ENCODE measurements around the gene FREM3. TPM values are rescaled to one million over a fixed set of nuclear protein-coding genes. Genes with fewer than 3 reads are reported as not detected.
"Not testable (repeated sequence)": the region's sequence is repeated elsewhere in the genome, so short reads cannot be mapped to it uniquely, and the experiment has no call there.

The FREM3 gene
- total RNA-seq, 2 experiments from 2014 or later: not detected

- H3K4me3 Mint-ChIP-seq: peak overlapping the region; percentile 29
- H3K9me3 Mint-ChIP-seq: peaks cover 2% of the 10 kb centered on the region
- H3K4me1 Mint-ChIP-seq: peaks cover 8% of the 10 kb centered on the region
- H3K27ac Mint-ChIP-seq: no peak overlapping the region
- peaks cover 65% of the 10 kb centered on the region for H3K27me3 Mint-ChIP-seq
- DNase-seq: peak; percentile 4
- no peaks in the 10 kb centered on the region for H3K36me3 Mint-ChIP-seq
Observed at GRCh38 chr4:143700046-143700415, 444 bp downstream of the FREM3 start.

DNA sequence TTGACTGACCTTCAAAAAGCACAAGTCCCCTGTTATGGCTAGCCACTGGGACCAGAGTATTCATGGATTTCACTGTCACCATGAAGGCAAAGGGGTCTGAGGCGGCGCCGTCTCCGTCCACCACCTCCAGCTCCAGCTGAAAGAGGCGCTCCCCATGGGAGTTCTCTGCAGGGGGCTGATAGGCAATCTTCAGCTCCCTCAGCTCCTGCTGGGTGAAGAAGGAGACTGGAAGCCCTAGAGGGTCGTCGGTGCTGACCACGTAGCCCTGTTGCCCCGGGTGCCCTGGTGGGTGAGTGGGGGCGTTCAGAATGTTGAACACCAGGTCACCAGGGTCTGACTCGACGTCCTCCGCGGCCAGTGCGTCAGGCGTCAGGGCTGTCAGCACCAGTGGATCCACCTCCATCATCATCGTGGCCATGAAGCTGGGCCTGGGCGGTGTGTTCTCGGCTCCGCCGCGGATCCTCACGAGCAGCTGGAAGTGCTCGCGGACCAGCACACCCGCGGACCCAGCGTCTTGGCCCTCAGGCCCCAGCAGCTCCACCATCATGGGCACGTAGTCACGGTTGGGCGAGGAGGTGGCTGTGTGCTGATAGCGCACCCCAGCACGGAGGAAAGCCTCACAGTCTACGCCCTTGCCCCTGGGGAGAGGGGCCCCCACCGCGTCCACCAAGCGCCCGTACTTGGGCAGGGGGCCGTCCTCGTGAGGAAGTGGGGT, 987 bp downstream of the FREM3 start:
- no peak overlapping the region for H3K4me3 Mint-ChIP-seq

DNA sequence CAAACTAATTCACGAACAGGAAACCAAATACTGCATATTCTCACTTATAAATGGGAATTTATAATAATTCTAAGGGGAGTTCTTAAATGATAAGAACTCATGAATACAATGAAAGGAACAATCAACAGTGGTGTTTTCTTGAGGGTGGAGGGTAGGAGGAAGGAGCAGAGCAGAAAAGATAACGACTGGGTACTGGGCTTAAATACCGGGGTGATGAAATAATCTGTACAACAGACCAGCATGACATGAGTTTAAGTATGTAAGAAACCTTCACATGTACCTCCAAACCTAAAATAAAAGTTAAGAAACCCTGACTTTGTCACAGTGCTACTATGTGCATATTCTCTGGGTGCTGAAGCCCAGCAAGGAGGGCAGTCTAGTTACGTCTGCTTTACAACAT, 6.6 kb downstream of the FREM3 start:
- Mint-ChIP-seq H3K27ac (no peak overlapping the region), H3K9me3 (peaks cover 4% of the 10 kb centered on the region)

More for the DNA sequence above, 987 bp downstream of the FREM3 start:
- peaks cover 65% of the 10 kb centered on the region for H3K27me3 Mint-ChIP-seq
- H3K36me3 Mint-ChIP-seq: no peaks in the 10 kb centered on the region
- H3K27ac Mint-ChIP-seq: no peak overlapping the region
- peaks cover 2% of the 10 kb centered on the region for H3K9me3 Mint-ChIP-seq
- peaks cover 8% of the 10 kb centered on the region for H3K4me1 Mint-ChIP-seq
- no peak for DNase-seq

DNA sequence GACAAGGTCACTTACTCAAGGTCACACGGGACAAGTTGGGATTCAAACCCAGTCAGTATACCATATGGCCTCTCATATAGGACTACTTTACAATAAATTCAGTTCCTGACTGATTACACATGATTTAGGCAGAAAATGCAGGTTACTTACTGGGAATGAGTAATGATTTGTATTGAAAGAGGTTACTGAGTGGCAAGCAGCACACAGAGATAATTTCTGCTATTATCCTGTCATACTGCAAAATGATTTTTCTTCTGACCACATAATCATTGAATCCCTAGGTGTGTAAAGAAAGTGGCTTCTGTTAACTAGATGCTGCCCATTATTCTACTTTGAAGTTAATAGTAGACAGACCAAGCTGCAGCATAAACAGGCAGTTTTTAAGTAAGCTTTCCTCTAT, 8.2 kb downstream of the FREM3 start:
- H3K4me3 Mint-ChIP-seq: no peak overlapping the region
- H3K4me1 Mint-ChIP-seq: no peaks in the 10 kb centered on the region
- no peak for DNase-seq
- peaks cover 12% of the 10 kb centered on the region for H3K27me3 Mint-ChIP-seq
- no peaks in the 10 kb centered on the region for H3K36me3 Mint-ChIP-seq
- no peak overlapping the region for H3K27ac Mint-ChIP-seq
- peaks cover 8% of the 10 kb centered on the region for H3K9me3 Mint-ChIP-seq

More for the DNA sequence above, 6.6 kb downstream of the FREM3 start:
- DNase-seq: no peak
- H3K36me3 Mint-ChIP-seq: no peaks in the 10 kb centered on the region
- peaks cover 29% of the 10 kb centered on the region for H3K27me3 Mint-ChIP-seq
- H3K4me1 Mint-ChIP-seq: no peaks in the 10 kb centered on the region
- H3K4me3 Mint-ChIP-seq: no peak overlapping the region

DNA sequence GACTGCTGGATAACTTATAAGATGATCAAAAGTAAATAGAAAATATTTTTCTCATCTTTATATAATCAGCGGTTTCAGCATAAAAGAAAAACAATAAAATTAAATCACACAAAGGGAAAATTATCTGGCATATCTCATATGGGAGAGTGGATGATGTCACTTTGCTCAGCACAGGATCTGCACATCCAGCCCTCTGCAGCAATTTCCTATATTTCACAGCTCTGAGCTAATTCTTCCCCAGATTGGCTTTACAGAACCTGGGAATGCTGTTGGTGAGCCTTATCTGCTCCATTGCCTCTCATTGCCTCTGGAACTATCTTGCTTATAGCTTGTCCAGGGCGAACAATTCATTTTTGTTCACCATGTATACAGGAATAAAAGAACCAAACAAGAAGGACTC, 21.0 kb downstream of the FREM3 start:
- Mint-ChIP-seq H3K27me3 (no peaks in the 10 kb centered on the region), H3K4me3 (no peak overlapping the region), H3K27ac (no peak overlapping the region), H3K36me3 (peaks cover 13% of the 10 kb centered on the region), H3K9me3 (peaks cover 17% of the 10 kb centered on the region), H3K4me1 (no peaks in the 10 kb centered on the region)
- no peak for DNase-seq

GRCh38 chr4:143673629-143674028, 26.8 kb downstream of the FREM3 start:
- not testable (repeated sequence) for H3K36me3 Mint-ChIP-seq, H3K4me1 Mint-ChIP-seq, DNase-seq, H3K27ac Mint-ChIP-seq, H3K27me3 Mint-ChIP-seq, H3K4me3 Mint-ChIP-seq
- H3K9me3 Mint-ChIP-seq: peaks cover 14% of the 10 kb centered on the region

GRCh38 chr4:143668930-143669552, 31.4 kb downstream of the FREM3 start:
- Mint-ChIP-seq H3K27ac (no peak overlapping the region), H3K4me3 (no peak overlapping the region), H3K9me3 (peaks cover 2% of the 10 kb centered on the region), H3K27me3 (no peaks in the 10 kb centered on the region), H3K4me1 (no peaks in the 10 kb centered on the region), H3K36me3 (peaks cover 4% of the 10 kb centered on the region)
- no peak for DNase-seq

GRCh38 chr4:143667461-143667860, 33.0 kb downstream of the FREM3 start:
- no peak overlapping the region for H3K4me3 Mint-ChIP-seq
- peaks cover 14% of the 10 kb centered on the region for H3K36me3 Mint-ChIP-seq
- no peaks in the 10 kb centered on the region for H3K27me3 Mint-ChIP-seq
- H3K9me3 Mint-ChIP-seq: peaks cover 6% of the 10 kb centered on the region
- no peaks in the 10 kb centered on the region for H3K4me1 Mint-ChIP-seq
- H3K27ac Mint-ChIP-seq: no peak overlapping the region
- no peak for DNase-seq

- peaks cover 7% of the 10 kb centered on the region for H3K36me3 Mint-ChIP-seq
- H3K4me3 Mint-ChIP-seq: no peak overlapping the region
- no peak for DNase-seq
- peaks cover 9% of the 10 kb centered on the region for H3K9me3 Mint-ChIP-seq
- H3K27ac Mint-ChIP-seq: no peak overlapping the region
- H3K4me1 Mint-ChIP-seq: no peaks in the 10 kb centered on the region
- H3K27me3 Mint-ChIP-seq: no peaks in the 10 kb centered on the region
Observed at GRCh38 chr4:143658336-143658735, 42.1 kb downstream of the FREM3 start.

DNA sequence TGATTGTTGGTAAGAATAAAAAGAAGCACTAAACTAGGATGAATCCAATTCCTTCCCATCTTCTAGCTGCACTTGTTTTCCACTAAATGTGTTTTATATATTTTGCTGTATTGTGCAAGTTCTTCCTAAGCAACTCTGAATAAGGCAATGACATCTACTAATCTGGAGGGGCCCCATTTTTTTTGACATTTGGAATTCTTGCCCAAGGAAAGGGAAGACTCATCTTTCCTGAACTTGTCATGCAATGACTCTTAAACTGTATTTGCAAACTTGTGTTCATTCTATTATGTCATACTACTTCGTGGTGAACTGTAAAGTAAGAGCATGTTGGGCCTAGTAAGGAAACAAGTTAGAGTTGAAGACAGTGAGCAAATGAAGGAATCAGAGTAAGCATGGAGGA, 45.9 kb downstream of the FREM3 start:
- no peaks in the 10 kb centered on the region for H3K9me3 Mint-ChIP-seq
- H3K4me1 Mint-ChIP-seq: no peaks in the 10 kb centered on the region
- H3K36me3 Mint-ChIP-seq: peaks cover 2% of the 10 kb centered on the region
- DNase-seq: no peak
- H3K27ac Mint-ChIP-seq: no peak overlapping the region
- no peaks in the 10 kb centered on the region for H3K27me3 Mint-ChIP-seq
- H3K4me3 Mint-ChIP-seq: no peak overlapping the region

DNA sequence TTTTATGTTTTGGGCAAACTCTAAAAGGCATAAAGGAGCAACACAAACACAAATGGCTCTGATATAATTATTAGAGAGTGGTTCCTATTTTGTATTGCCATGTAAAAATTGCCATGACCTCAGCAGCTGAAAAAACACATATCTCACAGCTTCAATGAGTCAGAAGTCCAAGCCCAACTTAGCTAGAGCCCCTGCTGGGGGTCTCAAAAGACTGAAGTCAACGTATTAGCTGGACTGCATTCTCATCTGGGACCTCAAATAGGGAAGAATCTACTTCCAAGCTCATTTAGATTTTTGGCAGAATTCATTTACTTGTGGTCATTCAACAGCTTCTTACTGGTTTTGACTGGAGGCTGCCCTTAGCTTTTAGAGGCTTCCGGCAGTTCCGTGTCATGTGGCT, 47.4 kb downstream of the FREM3 start:
- H3K4me1 Mint-ChIP-seq: no peaks in the 10 kb centered on the region
- peaks cover 7% of the 10 kb centered on the region for H3K9me3 Mint-ChIP-seq
- DNase-seq: no peak
- no peaks in the 10 kb centered on the region for H3K27me3 Mint-ChIP-seq
- peaks cover 10% of the 10 kb centered on the region for H3K36me3 Mint-ChIP-seq
- H3K4me3 Mint-ChIP-seq: no peak overlapping the region
- H3K27ac Mint-ChIP-seq: no peak overlapping the region

- peaks cover 18% of the 10 kb centered on the region for H3K36me3 Mint-ChIP-seq
- no peaks in the 10 kb centered on the region for H3K27me3 Mint-ChIP-seq
- no peak for DNase-seq
- no peak overlapping the region for H3K4me3 Mint-ChIP-seq
- no peaks in the 10 kb centered on the region for H3K4me1 Mint-ChIP-seq
- H3K27ac Mint-ChIP-seq: no peak overlapping the region
- H3K9me3 Mint-ChIP-seq: peaks cover 17% of the 10 kb centered on the region
Observed at GRCh38 chr4:143643399-143643798, 57.1 kb downstream of the FREM3 start.

GRCh38 chr4:143642611-143643010, 57.9 kb downstream of the FREM3 start:
- peaks cover 11% of the 10 kb centered on the region for H3K36me3 Mint-ChIP-seq

DNA sequence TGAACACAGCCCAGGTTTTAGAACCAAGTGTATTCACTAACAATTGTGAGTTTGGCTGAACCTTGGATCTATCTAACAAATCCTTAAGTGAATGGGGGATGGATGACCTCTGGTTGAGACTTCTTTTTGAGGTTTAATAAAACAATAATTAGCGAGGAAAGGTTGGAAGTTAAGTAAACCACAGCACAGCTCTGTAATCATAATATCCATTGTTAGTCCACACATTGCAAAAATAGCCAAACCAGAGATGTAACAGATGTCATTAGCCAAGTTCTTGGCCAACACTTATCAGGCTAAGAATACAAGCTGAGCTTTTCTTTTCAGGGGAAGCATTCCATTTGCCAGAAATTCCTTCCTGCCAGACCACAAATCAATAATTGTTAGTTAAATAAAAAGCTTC, 59.1 kb downstream of the FREM3 start:
- no peak for DNase-seq
- no peaks in the 10 kb centered on the region for H3K36me3 Mint-ChIP-seq
- H3K27me3 Mint-ChIP-seq: no peaks in the 10 kb centered on the region
- H3K27ac Mint-ChIP-seq: no peak overlapping the region
- peaks cover 3% of the 10 kb centered on the region for H3K9me3 Mint-ChIP-seq
- H3K4me3 Mint-ChIP-seq: no peak overlapping the region
- no peaks in the 10 kb centered on the region for H3K4me1 Mint-ChIP-seq

More at GRCh38 chr4:143642611-143643010, 57.9 kb downstream of the FREM3 start:
- no peaks in the 10 kb centered on the region for H3K27me3 Mint-ChIP-seq
- H3K9me3 Mint-ChIP-seq: peaks cover 12% of the 10 kb centered on the region
- no peak for DNase-seq
- H3K4me1 Mint-ChIP-seq: no peaks in the 10 kb centered on the region
- H3K27ac Mint-ChIP-seq: no peak overlapping the region
- no peak overlapping the region for H3K4me3 Mint-ChIP-seq

- H3K4me3 Mint-ChIP-seq: no peak overlapping the region
Observed at GRCh38 chr4:143634763-143635162, 65.7 kb downstream of the FREM3 start.

GRCh38 chr4:143633833-143634232, 66.6 kb downstream of the FREM3 start:
- Mint-ChIP-seq H3K27me3 (no peaks in the 10 kb centered on the region), H3K9me3 (no peaks in the 10 kb centered on the region), H3K4me3 (no peak overlapping the region), H3K36me3 (no peaks in the 10 kb centered on the region), H3K27ac (no peak overlapping the region), H3K4me1 (no peaks in the 10 kb centered on the region)
- no peak for DNase-seq

More at GRCh38 chr4:143634763-143635162, 65.7 kb downstream of the FREM3 start:
- no peaks in the 10 kb centered on the region for H3K9me3 Mint-ChIP-seq
- no peak overlapping the region for H3K27ac Mint-ChIP-seq
- no peaks in the 10 kb centered on the region for H3K27me3 Mint-ChIP-seq
- no peak for DNase-seq
- no peaks in the 10 kb centered on the region for H3K4me1 Mint-ChIP-seq
- no peaks in the 10 kb centered on the region for H3K36me3 Mint-ChIP-seq
